Stimulated activated naive CD4-positive, alpha-beta T cell treated with Interleukin-2 at 50 U/mL for 16 hours (primary cell): Measurements from ENCODE around the gene KDM5A.
"Not testable (repeated sequence)": the region's sequence is repeated elsewhere in the genome, so short reads cannot be mapped to it uniquely, and the experiment has no call there.

Source experiments
- DNase-seq: peaks from one replicate; lab custom pipeline; 2025; lab: John Stamatoyannopoulos, UW

KDM5A gene

GRCh38 chr12:332581-333205 is 56.4 kb downstream of the KDM5A start:
- no peak for DNase-seq

- no peak for DNase-seq
Observed at GRCh38 chr12:331287-331686, 57.8 kb downstream of the KDM5A start.

- DNase-seq: no peak
Observed at GRCh38 chr12:325906-326305, 63.2 kb downstream of the KDM5A start.

GRCh38 chr12:323507-323906 is 65.6 kb downstream of the KDM5A start:
- no peak for DNase-seq

GRCh38 chr12:321606-322326 is 67.4 kb downstream of the KDM5A start:
- DNase-seq: no peak

GRCh38 chr12:318759-319515 is 70.2 kb downstream of the KDM5A start:
- DNase-seq: no peak

- DNase-seq: no peak
Observed at GRCh38 chr12:308511-308910, 80.6 kb downstream of the KDM5A start.

- DNase-seq: no peak
Observed at GRCh38 chr12:307406-307805, 81.7 kb downstream of the KDM5A start.

- DNase-seq: no peak
Observed at GRCh38 chr12:304805-305204, 84.3 kb downstream of the KDM5A start.

- not testable (repeated sequence) for DNase-seq
Observed at GRCh38 chr12:302766-303165, 86.4 kb downstream of the KDM5A start.

- not testable (repeated sequence) for DNase-seq
Observed at GRCh38 chr12:300166-300565, 89.0 kb downstream of the KDM5A start.

GRCh38 chr12:299511-299910 is 89.6 kb downstream of the KDM5A start:
- DNase-seq: not testable (repeated sequence)

- not testable (repeated sequence) for DNase-seq
Observed at GRCh38 chr12:298059-298458, 91.1 kb downstream of the KDM5A start.

GRCh38 chr12:295132-295531 is 94.0 kb downstream of the KDM5A start:
- DNase-seq: no peak

- no peak for DNase-seq
Observed at GRCh38 chr12:293199-293598, 95.9 kb downstream of the KDM5A start.

- no peak for DNase-seq
Observed at GRCh38 chr12:292186-292585, 96.9 kb downstream of the KDM5A start.

- DNase-seq: no peak
Observed at GRCh38 chr12:291153-291723, 97.9 kb downstream of the KDM5A start.

- DNase-seq: no peak
Observed at GRCh38 chr12:288687-289086, 100.4 kb downstream of the KDM5A start.

GRCh38 chr12:286531-287300 is 102.4 kb downstream of the KDM5A start:
- DNase-seq: no peak

- no peak for DNase-seq
Observed at GRCh38 chr12:278046-278445, 111.1 kb downstream of the KDM5A start.

GRCh38 chr12:275812-276211 is 113.3 kb downstream of the KDM5A start:
- DNase-seq: no peak

- no peak for DNase-seq
Observed at GRCh38 chr12:273382-273781, 115.7 kb downstream of the KDM5A start.
